OCI-LY1 (cell line): Measurements from ENCODE around the gene TIGD2.

Source experiments
- CTCF ChIP-seq: fragments of 200-600 bp; sonication (generic), shearing (Covaris generic); IDR thresholded peaks from 2 replicates; pipeline ENCODE4 v1.5.1; 2017; ENCODE audit warnings: mild to moderate bottlenecking, antibody characterized with exemption, low read length, moderate library complexity, mixed read lengths
- EZH2 ChIP-seq: fragments of 200-600 bp; sonication (generic), shearing (Covaris generic); IDR thresholded peaks from 2 replicates; pipeline ENCODE4 v1.8.0; 2017; ENCODE audit warnings: borderline replicate concordance, mixed run types, mild to moderate bottlenecking, antibody characterized with exemption, low read length, moderate library complexity, mixed read lengths

GRCh38 chr4:89142691-89143669 lies 31.6 kb downstream of the TIGD2 start:
- TF ChIP-seq CTCF = no peak
- no peak for TF ChIP-seq EZH2
